Subcutaneous abdominal adipose tissue (tissue), 5 donors: ENCODE data around the gene SLC26A1.
A peak's percentile ranks its signal among the peaks of the same experiment; 100 is the strongest.

Source experiments
- H3K27ac ChIP-seq: one replicate; pipeline ENCODE4 v1.7.0; 2013; ENCODE audit warnings: low read depth, mild to moderate bottlenecking, inconsistent platforms, low read length, moderate library complexity
- H3K27me3 ChIP-seq, 5 donors: one replicate each; pipeline ENCODE4 v1.7.0; 2013; ENCODE audit warnings: low read length in 5 of 5, inconsistent platforms in 1 of 5; ENCODE audit not compliant: control insufficient read depth in 5 of 5, insufficient read depth in 4 of 5
- H3K36me3 ChIP-seq, 5 donors: one replicate each; pipeline ENCODE4 v1.7.0; 2013; ENCODE audit warnings: low read length in 5 of 5; ENCODE audit not compliant: control insufficient read depth in 5 of 5, insufficient read depth in 5 of 5
- H3K4me1 ChIP-seq, 5 donors: one replicate each; pipeline ENCODE4 v1.7.0; 2013; ENCODE audit warnings: low read length in 5 of 5, mild to moderate bottlenecking in 3 of 5, moderate library complexity in 1 of 5; ENCODE audit not compliant: control insufficient read depth in 5 of 5, insufficient read depth in 5 of 5
- H3K4me3 ChIP-seq, 5 donors: one replicate each; pipeline ENCODE4 v1.7.0; 2013; ENCODE audit warnings: low read length in 5 of 5, low read depth in 1 of 5
- H3K9ac ChIP-seq, 5 donors: one replicate each; pipeline ENCODE4 v1.7.0; 2013; ENCODE audit warnings: low read length in 5 of 5, mild to moderate bottlenecking in 4 of 5, moderate library complexity in 3 of 5
- H3K9me3 ChIP-seq, 5 donors: one replicate each; pipeline ENCODE4 v1.7.0; 2013; ENCODE audit warnings: low read length in 5 of 5; ENCODE audit not compliant: control insufficient read depth in 5 of 5
- donor health status: healthy.
- donor health status: healthy.
- donor health status: healthy.
- donor health status: healthy.
- donor health status: healthy.

Gene SLC26A1

DNA sequence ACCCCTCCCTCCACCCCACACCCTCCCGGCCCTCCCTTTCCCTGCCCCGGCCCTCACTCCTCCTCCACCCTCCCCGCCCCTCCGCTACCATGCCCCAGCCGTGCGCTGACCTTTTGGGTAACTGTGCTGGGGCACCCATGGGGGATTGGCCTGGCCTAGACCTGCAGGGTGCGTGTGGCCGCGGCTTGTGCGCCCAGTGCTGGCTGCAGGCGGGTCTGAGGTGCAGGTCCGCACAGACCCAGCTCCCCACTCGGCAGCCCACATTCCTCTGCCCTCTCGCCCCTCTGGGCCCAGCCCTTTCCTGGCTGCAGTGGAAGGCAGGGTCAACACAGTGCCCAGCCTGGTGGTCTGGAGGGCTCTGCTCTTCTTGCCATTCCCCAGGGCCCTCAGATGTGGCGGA is 42.9 kb upstream of the SLC26A1 start:
- no peak overlapping the region for H3K9ac ChIP-seq
- peaks cover 0 to 30% (median 2%) of the 10 kb centered on the region in 5 donors for H3K27me3 ChIP-seq
- H3K4me1 ChIP-seq = peaks cover 3 to 65% (median 44%) of the 10 kb centered on the region in 5 donors
- no peak overlapping the region for H3K4me3 ChIP-seq
- no peak overlapping the region for H3K27ac ChIP-seq
- H3K9me3 ChIP-seq = no peaks in the 10 kb centered on the region
- H3K36me3 ChIP-seq = no peaks in the 10 kb centered on the region

DNA sequence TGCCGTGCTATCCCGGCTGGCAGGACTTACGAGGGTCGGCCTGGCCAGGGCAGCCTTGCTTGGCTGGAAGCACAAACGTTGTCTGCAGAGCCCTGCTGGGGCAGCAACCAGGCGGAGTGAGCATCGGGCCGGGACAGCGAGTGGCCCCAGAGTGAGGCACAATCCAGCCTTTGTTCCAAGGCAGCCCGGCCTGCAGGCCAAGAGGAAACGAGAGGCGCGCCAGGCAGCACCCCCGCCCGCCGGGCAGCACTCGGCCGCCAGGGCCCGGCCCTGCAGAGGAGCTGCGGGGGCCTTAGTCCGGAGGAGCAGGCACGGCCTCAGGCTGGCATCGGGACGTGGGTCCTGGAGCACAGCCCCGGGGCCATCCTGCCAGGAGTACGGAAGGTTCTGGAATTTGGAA is 42.3 kb upstream of the SLC26A1 start:
- H3K9ac ChIP-seq = no peak overlapping the region
- peaks cover 0 to 30% (median 2%) of the 10 kb centered on the region in 5 donors for H3K27me3 ChIP-seq
- H3K9me3 ChIP-seq = no peaks in the 10 kb centered on the region
- H3K4me1 ChIP-seq = peaks cover 3 to 65% (median 39%) of the 10 kb centered on the region in 5 donors
- no peaks in the 10 kb centered on the region for H3K36me3 ChIP-seq
- peak overlapping the region; percentile 60 for H3K27ac ChIP-seq
- no peak overlapping the region for H3K4me3 ChIP-seq

DNA sequence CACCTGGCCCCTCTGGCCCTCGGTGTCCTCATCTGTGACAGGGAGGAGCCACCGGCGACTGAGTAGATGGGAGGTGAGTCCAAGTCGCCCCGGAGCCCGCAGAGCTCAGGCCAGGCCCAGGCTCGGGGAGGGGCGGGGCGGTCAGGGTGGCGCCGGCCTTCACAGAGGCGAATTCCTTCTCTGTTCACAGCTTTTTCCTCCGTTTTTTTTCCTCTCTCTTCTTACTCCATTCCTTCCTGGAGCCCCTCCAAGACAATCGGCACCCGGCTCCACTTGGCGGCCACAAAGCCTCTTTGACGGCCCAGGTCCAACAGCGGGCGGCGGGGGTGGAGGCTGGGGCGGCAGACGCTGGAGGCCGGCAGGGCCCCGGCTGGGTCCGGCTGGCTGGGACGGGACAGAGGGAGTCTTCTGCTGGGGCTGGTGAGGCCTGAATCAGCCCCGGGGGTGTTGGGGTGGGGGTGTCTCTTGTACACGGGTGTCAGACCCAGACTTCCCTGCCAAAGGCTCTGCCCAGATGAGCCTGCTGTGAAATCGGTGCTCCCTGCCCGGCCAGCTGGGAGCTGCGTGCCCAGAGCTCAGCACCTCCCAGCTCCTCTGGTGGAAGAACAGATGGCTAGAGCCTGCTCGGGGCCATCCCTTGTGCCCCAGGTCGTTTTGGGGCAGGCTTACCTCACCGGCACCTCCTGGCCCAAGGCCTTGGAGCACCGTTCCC is 40.8 kb upstream of the SLC26A1 start:
- H3K27me3 ChIP-seq = peaks cover 0 to 28% (median 6%) of the 10 kb centered on the region in 5 donors
- peak overlapping the region in 2 of 5 donors; percentile 28 to 52 for H3K9ac ChIP-seq
- peak overlapping the region in 2 of 5 donors; percentile 12 to 23 for H3K4me3 ChIP-seq
- H3K36me3 ChIP-seq = no peaks in the 10 kb centered on the region
- H3K4me1 ChIP-seq = peaks cover 0 to 57% (median 25%) of the 10 kb centered on the region in 5 donors
- no peaks in the 10 kb centered on the region for H3K9me3 ChIP-seq
- peak overlapping the region; percentile 60 for H3K27ac ChIP-seq

DNA sequence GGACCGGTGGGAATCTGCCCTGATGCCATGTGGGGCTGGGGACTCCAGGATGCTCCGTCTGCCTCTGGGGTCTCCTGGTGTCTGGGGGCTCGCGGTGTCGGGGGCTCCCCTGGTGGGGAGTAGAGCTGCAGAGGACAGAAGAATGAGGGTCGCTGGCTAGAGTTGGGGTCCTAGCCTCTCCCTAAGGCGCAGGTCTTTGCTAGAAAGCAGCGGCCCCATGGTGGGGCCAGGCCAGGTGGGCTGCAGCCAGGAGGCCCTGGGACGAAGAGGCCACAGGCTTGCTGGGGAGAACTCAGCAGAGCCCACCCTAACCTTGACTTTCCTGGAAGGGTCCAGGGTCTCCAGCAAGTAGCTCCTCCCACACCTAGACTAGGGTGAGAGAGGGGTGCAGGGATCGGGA is 39.7 kb upstream of the SLC26A1 start:
- H3K4me1 ChIP-seq = peaks cover 0 to 62% (median 25%) of the 10 kb centered on the region in 5 donors
- H3K27me3 ChIP-seq = peaks cover 0 to 37% (median 6%) of the 10 kb centered on the region in 5 donors
- no peaks in the 10 kb centered on the region for H3K9me3 ChIP-seq
- H3K36me3 ChIP-seq = no peaks in the 10 kb centered on the region
- no peak overlapping the region for H3K9ac ChIP-seq
- H3K27ac ChIP-seq = no peak overlapping the region
- H3K4me3 ChIP-seq = no peak overlapping the region

DNA sequence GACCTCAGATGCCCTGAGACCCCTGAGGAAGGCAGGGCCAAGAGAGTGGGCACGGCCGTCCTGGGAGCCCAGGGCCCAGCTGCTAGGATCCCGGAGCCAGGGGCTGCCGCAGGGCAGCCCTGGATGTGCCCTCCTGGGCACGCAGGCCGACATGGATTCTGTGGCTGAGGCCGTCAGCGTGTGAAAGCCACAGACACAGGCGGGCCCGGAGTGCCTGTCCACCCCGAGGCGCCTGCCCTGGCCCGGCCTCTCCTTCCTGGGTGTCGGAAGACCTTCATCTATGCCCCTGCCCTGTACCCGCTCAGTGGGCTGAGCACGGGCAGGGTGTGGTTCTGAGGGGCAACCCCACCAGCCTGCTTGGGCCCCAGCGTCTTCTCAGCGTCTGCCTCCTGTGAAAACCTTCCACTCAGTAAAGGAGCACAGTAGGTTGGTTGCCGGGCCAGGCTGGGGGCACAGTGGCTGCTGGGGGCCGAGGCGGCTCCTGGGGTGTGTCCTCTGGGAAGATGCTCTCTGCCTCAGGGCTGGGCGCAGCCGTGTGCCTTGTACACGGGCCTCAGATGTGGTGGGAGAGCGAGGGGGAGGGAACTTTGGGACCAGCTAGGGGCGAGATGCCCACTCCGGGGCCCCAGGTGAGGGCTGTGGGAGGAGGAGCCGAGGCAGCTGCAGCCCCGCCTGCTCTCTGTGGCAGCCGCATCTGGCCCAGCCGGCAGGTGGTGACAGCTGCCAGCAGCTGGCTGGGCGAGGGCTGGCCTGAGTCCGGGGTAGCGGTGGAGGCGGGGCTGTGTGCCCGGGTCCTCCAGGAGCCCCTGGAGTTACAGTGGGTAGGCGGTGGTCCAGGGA is 39.0 kb upstream of the SLC26A1 start:
- no peaks in the 10 kb centered on the region for H3K36me3 ChIP-seq
- H3K27me3 ChIP-seq = peaks cover 0 to 37% (median 6%) of the 10 kb centered on the region in 5 donors
- peaks cover 0 to 66% (median 25%) of the 10 kb centered on the region in 5 donors for H3K4me1 ChIP-seq

DNA sequence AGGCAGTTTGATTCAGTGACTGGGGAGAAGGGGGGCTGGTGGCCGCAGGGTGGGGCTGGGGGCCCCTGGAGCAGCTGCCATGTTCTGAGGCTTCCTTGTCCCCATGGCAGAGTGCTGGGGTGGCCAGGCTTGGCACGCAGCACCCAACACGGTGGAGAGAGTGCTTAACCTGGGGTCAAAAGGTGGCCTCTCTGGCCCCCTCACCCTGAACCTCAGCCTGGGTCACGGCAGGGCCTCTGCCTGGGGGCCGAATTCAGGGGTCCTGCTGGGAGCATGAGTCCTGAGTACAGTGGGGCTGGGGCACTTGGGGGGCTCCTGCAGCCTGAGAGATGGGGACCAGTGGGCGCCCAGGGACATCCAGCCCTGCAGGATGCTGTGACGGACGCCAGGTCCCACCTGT is 38.1 kb upstream of the SLC26A1 start:
- no peaks in the 10 kb centered on the region for H3K36me3 ChIP-seq
- peaks cover 0 to 66% (median 25%) of the 10 kb centered on the region in 5 donors for H3K4me1 ChIP-seq
- peaks cover 0 to 37% (median 6%) of the 10 kb centered on the region in 5 donors for H3K27me3 ChIP-seq
- H3K9ac ChIP-seq = no peak overlapping the region
- no peak overlapping the region for H3K4me3 ChIP-seq
- no peak overlapping the region for H3K27ac ChIP-seq
- H3K9me3 ChIP-seq = no peaks in the 10 kb centered on the region

More for the DNA sequence above, 39.0 kb upstream of the SLC26A1 start:
- Histone ChIP-seq H3K9me3 (no peaks in the 10 kb centered on the region), H3K9ac (no peak overlapping the region), H3K4me3 (no peak overlapping the region), H3K27ac (no peak overlapping the region)

DNA sequence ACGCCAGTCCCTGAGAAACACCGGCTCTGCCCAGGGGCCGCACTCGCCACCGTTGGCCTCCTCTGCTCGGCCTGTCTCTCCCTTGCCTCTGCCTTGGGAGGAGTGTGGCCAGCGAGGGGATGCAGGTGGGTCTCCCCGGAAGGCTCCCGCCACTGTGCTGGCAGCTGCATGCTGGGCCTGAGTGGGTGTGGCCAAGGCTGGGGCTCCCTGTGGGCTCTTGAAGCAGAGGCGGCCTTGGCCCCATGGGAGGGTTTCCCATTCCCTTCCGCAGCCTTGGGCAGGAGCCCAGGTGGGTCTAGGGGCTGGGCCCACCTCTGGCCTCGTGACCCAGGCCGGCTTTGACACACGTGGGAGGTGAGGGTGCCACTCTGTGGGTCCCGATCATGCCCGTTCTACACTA is 37.4 kb upstream of the SLC26A1 start:
- Histone ChIP-seq H3K27me3 (peaks cover 0 to 37% (median 6%) of the 10 kb centered on the region in 5 donors), H3K27ac (no peak overlapping the region), H3K9ac (no peak overlapping the region), H3K4me1 (peaks cover 0 to 63% (median 22%) of the 10 kb centered on the region in 5 donors), H3K4me3 (no peak overlapping the region), H3K36me3 (peaks cover 0 to 7% (median 6%) of the 10 kb centered on the region in 5 donors), H3K9me3 (no peaks in the 10 kb centered on the region)

DNA sequence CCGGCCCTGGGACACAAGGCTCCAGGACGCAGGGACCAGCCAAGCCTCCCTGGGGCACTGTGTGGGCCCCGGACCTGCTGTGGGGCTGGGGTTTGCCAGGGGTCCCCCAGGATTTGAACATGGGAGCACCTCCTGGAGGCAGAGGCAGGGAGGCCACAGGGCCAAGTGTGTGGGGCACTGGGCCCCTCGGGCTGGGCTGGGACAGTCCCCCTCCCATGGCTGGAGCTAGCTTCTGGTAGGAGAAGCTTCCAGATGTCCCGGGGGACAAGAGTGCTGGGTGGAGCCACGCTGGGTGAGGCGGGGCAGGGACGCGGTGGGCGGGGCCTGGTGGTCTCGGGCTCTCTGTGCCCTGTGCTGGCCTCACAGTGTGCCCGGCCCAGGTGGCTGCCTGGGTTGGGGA is 36.8 kb upstream of the SLC26A1 start:
- Histone ChIP-seq H3K9me3 (no peaks in the 10 kb centered on the region), H3K4me1 (peaks cover 0 to 57% (median 17%) of the 10 kb centered on the region in 5 donors), H3K9ac (no peak overlapping the region), H3K27ac (no peak overlapping the region), H3K4me3 (no peak overlapping the region), H3K36me3 (peaks cover 0 to 12% (median 12%) of the 10 kb centered on the region in 5 donors), H3K27me3 (peaks cover 0 to 37% (median 6%) of the 10 kb centered on the region in 5 donors)

DNA sequence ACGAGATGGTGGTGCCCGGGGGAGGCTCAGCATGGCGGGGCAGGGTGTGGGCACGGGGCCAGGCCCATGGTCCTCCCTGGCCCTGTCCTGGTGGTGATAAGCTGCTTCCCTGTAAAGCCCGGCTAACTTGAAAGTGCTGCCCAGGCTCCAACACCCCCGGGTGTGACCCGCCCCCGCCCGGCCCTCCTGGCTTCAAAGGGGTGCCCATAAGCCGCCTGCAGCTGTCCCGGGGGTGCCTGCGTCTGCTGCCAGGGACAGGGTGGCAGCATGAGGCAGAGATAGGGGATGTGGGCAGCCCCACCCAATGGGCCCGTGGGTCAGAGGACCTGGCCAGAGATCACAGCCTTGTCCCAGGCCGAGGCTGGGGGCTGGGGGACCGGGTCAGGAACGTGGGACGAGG is 36.3 kb upstream of the SLC26A1 start:
- Histone ChIP-seq H3K4me1 (peaks cover 0 to 52% (median 11%) of the 10 kb centered on the region in 5 donors), H3K4me3 (no peak overlapping the region), H3K9me3 (no peaks in the 10 kb centered on the region), H3K9ac (no peak overlapping the region), H3K27ac (no peak overlapping the region), H3K36me3 (peaks cover 0 to 17% (median 16%) of the 10 kb centered on the region in 5 donors), H3K27me3 (peaks cover 0 to 37% (median 6%) of the 10 kb centered on the region in 5 donors)
